T-helper 9 cell (primary cell): ENCODE data around the gene AQP1.

Experiments
- DNase-seq: peaks from one replicate; pipeline ENCODE4 v3.0.0-alpha.2; 2020
- total RNA-seq, 2 donors: gene quantifications; one replicate each; lab custom pipeline; 2026; lab: John Stamatoyannopoulos, UW

AQP1 gene
- 0.48 to 0.49 reads per million in 2 donors for total RNA-seq

DNA sequence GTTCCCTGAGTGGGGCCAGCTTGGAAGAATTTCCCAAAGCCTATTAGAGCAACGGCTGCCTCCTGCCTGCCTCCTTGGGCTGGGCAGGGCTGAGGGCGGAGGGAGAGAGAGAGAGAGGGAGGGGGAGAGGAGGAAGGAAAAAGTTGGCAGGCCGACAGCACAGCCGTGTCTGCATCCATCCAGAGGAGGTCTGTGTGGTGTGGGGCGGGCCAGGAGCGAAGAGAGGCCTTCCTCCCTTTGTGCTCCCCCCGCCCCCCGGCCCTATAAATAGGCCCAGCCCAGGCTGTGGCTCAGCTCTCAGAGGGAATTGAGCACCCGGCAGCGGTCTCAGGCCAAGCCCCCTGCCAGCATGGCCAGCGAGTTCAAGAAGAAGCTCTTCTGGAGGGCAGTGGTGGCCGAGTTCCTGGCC lies at the start of gene AQP1:
AQP1 (plus strand) TSS at position 293 of the 409 bp plus-strand sequence; CDS start at position 350, 57 bp downstream.
- DNase-seq: no peak

- no peak for DNase-seq
Observed at GRCh38 chr7:30862995-30863705, 48.5 kb upstream of the AQP1 start.

DNA sequence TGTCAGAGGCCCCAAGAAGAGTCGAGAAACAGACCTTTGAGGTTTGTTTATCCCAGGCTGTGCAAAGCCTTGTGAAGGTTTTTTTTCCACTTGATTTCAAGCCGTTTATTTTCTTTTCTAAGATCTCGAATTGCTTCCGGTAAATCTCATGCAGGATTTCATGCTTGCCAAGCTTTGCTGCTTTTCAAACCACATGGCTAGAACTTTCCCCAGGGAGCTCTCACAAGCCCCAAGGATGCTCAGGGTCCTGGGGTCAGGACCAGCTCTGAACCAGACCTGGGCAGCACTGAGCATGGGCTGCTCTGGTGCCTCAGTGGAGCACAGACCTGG lies 48.0 kb upstream of the AQP1 start:
- no peak for DNase-seq

DNA sequence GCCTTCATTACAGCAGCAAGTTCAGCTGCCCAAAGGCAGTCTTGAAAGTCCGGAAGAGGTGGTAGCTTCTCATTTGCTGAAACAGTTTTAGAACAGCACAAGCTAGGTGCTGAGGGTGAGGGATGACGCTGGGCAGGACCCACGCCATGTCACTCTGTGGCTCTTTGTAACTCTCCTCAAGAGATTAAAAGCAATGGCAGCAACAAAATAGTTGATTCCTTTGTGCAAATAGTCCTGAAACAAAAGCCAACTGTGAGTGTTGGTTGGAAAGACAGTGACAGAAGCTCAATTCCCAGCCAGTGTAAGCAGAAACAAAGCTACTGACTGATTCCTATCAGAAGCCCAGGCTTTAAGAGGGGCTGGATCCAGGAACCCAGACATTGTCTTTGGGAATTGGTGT lies 47.6 kb upstream of the AQP1 start:
- no peak for DNase-seq

- no peak for DNase-seq
Observed at GRCh38 chr7:30865076-30865475, 46.6 kb upstream of the AQP1 start.

GRCh38 chr7:30865821-30866220 lies 45.8 kb upstream of the AQP1 start:
- no peak for DNase-seq

- no peak for DNase-seq
Observed at GRCh38 chr7:30866939-30867338, 44.7 kb upstream of the AQP1 start.

DNA sequence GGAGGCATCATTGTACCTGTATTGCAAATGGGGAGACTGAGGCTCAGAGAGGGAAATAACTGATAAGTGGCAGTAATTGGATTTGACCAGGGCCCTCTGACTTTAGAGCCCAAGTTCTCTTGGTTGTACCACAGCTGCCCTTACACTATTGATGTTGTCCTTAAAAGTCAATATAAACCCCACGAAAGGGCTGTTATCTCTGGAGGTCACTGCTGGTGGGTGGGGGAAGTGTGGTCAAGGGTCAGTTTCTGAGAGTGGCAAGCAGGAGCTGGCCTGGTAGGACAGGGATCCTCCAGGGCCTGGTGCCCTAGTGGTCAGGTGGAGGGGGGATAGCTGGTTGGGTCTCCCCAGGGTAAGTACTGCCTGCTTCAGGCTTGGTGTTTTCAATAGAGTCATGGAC lies 44.2 kb upstream of the AQP1 start:
- DNase-seq: no peak

GRCh38 chr7:30869794-30870611 lies 41.6 kb upstream of the AQP1 start:
- DNase-seq: no peak

DNA sequence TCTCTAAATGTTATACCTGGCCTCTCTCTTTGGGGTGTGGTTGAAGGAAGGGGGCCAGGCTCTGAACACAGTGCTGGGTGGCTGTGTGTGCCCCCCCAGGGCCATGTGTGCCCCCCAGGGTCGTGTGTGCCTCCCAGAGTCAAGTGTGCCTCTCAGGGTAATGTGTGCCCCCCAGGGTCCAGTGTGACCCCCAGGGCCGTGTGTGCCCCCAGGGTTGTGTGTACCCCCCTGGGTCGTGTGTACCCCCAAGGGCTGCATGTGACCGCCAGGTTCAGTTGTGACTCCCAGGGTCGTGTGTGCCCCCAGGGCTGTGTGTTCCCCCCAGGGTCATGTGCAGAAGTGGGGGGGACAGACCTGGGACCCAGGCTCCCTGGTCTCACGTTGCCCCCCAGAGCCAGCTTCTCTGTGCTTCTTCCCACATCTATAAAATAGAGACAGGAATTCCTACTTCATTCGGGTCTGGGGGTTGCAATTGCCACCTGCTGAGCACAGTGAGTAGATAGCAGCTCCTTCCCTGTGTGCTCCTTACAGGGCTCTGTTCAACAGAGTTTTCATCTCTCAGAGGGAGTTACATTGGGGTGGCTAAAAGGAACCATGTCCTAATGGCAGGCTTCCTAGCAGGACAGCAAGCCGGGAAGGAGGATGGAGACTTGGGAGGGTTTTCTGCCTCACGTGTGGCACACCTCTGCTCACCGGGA lies 40.7 kb upstream of the AQP1 start:
- DNase-seq: no peak

- DNase-seq: no peak
Observed at GRCh38 chr7:30871655-30872054, 40.0 kb upstream of the AQP1 start.

DNA sequence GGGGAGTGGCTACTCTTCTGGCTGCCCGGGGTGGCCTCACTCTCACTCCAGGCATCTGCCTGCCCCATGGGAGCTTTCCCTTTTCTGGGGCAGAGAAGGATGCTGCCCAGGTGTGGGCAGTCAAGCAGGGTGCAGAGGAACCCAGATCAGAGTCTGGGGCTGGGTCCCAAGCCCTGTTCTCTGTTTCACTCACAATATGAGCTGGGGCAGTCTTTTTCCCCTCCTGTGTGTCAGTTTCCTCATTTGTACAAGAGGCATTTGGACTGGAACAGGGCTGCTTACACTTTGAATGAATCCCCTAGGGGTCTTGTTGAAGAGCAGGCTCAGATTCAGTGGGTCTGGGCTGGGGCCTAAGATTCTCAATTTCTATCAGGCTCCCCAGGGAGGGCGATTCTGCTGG lies 38.4 kb upstream of the AQP1 start:
- DNase-seq: no peak

- no peak for DNase-seq
Observed at GRCh38 chr7:30873656-30874055, 38.0 kb upstream of the AQP1 start.

DNA sequence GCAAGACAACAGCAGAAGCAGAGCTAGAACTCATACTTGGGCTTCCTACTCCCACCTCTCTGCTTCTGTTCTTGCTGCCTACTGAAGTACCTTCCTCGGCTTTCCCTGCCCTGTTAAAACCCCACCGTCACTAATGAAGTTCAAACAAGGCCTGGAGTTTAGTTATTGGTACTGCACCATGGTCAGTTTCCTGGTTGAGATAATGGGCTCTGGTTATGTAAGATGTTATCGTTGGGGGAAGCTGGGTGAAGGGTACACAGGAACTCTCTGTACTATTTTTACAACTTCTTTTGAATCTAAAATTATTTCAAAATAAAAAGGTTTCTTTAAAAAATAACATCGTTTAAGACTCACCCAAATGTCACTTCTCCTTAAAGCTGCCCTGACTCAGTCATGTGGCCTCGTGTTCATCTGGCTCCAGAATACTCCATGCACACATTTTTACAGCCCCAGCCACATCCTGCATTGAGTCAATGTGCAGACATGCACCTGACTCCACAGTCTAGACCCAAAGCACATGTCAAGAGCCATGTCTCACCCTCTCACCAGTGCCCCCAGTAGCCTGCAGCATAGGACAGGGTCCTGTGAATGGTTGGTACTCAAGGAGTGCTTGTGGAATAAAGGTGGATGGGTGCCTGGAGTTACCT lies 36.9 kb upstream of the AQP1 start:
- DNase-seq: no peak

DNA sequence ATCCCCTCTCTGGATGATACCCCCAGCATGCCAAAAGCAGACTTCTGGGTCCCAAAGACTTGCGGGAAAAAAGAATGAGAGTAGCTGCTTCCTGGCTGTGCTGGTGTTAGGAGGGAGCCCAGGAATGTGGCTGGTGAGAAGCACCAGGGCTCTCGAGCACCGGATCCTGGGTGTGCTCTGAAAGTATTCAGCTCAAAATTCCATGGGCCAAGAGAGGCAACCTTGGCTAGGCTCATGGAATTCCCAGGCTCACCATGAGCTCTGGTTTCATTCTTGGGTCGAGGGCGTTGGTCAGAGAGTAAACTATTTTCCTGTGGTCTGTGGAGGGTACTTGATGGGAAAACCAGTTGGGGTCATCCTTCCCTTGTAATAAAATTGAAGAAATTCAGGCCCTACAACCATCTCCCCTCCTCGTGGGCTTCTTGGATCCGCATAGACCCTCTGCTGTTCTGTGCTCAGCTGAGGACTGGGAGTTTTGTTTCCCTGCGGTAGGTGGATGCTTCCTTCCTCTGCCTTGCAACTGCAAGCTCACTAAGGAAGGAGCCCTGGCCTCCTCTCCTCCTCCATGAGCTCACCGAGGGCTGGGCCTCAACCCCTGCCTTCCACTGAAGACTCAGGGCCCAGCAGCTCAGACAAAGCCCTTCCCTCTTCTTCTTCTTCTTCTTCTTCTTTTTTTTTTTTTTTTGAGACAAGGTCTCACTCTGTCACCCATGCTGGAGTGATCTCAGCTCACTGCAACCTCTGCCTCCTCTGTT lies 34.5 kb upstream of the AQP1 start:
- no peak for DNase-seq

- no peak for DNase-seq
Observed at GRCh38 chr7:30877993-30878392, 33.7 kb upstream of the AQP1 start.

- no peak for DNase-seq
Observed at GRCh38 chr7:30879139-30880124, 32.2 kb upstream of the AQP1 start.

GRCh38 chr7:30880125-30880720 lies 31.4 kb upstream of the AQP1 start:
- no peak for DNase-seq

DNA sequence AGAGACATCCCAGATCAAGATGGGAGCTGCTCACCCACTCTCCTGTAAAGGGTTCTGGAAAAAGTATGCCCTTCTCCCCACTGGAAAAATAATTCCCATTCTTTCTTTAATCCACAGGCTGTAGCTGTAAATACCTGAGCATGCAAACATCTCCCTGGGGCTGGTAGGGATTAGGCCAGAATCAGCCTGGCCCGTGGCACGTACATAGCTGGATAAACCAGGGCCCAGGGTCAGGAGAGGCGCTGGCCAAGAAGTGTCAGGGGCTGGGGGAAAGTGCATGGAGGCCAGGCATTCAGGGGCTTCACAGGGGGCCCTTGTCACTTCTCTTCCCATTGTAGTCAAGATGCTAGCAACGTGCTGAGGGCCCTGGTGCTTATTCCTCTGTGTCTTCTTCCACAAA lies 30.7 kb upstream of the AQP1 start:
- DNase-seq: no peak

- DNase-seq: no peak
Observed at GRCh38 chr7:30881448-30881847, 30.2 kb upstream of the AQP1 start.

GRCh38 chr7:30884881-30885280 lies 26.8 kb upstream of the AQP1 start:
- no peak for DNase-seq
